HepG2 (cell line): ENCODE data around the gene KIF1C. TPM values are rescaled to one million over a fixed set of nuclear protein-coding genes. Genes with fewer than 3 reads are reported as not detected.

ENCODE experiments used
- ARID5B ChIP-seq: IDR thresholded peaks from 2 replicates; pipeline ENCODE4 v1.4.0; 2020; ENCODE audit warnings: mild to moderate bottlenecking, missing genetic modification reagents
- CERS6 ChIP-seq: sonication (generic); formaldehyde crosslinking; IDR thresholded peaks from 2 replicates; pipeline ENCODE4 v1.5.0; 2020; ENCODE audit warnings: missing genetic modification reagents
- DBP ChIP-seq: sonication (generic); formaldehyde crosslinking; IDR thresholded peaks from 2 replicates; pipeline ENCODE4 v1.4.0; 2020; ENCODE audit warnings: missing genetic modification reagents; ENCODE audit errors: not compliant biosample characterization
- ERF ChIP-seq: IDR thresholded peaks from 2 replicates; pipeline ENCODE4 v1.6.1; 2018; ENCODE audit warnings: missing biosample characterization, missing genetic modification reagents
- MIER3 ChIP-seq: IDR thresholded peaks from 2 replicates; pipeline ENCODE4 v1.6.1; 2016; ENCODE audit warnings: missing compliant biosample characterization, borderline replicate concordance
- MYC ChIP-seq: sonication (generic); formaldehyde crosslinking; IDR thresholded peaks from 2 replicates; pipeline ENCODE4 v1.9.0; 2021; ENCODE audit warnings: missing genetic modification reagents, borderline replicate concordance
- POLR2AphosphoS5 ChIP-seq: IDR thresholded peaks from 2 replicates; pipeline ENCODE4 v1.6.1; 2012; ENCODE audit warnings: low read depth, low read length
- SRSF9 ChIP-seq: fragments of 200-400 bp; formaldehyde crosslinking; IDR thresholded peaks from 2 replicates; pipeline ENCODE4 v1.6.1; 2018; ENCODE audit warnings: borderline replicate concordance, mild to moderate bottlenecking, low read depth, low read length; ENCODE audit not compliant: insufficient read depth, poor library complexity, severe bottlenecking
- ZNF280D ChIP-seq: sonication (generic); formaldehyde crosslinking; IDR thresholded peaks from 2 replicates; pipeline ENCODE4 v1.5.1; 2020; ENCODE audit warnings: mild to moderate bottlenecking, missing genetic modification reagents
- ZNF468 ChIP-seq: sonication (generic); formaldehyde crosslinking; IDR thresholded peaks from 2 replicates; pipeline ENCODE4 v1.8.0; 2022; ENCODE audit warnings: mild to moderate bottlenecking, moderate library complexity, missing genetic modification reagents
- ZNF512 ChIP-seq: sonication (generic); formaldehyde crosslinking; IDR thresholded peaks from 2 replicates; pipeline ENCODE4 v1.4.0; 2020; ENCODE audit warnings: mild to moderate bottlenecking, missing genetic modification reagents
- ZNF530 ChIP-seq: sonication (generic); formaldehyde crosslinking; IDR thresholded peaks from 2 replicates; pipeline ENCODE4 v1.5.0; 2020; ENCODE audit warnings: low read depth, mild to moderate bottlenecking, missing genetic modification reagents
- ZNF589 ChIP-seq: sonication (generic); formaldehyde crosslinking; conservative IDR thresholded peaks from 2 replicates; pipeline ENCODE4 v1.8.0; 2022; ENCODE audit warnings: mild to moderate bottlenecking, moderate library complexity, missing genetic modification reagents
- ZNF737 ChIP-seq: sonication (generic); formaldehyde crosslinking; IDR thresholded peaks from 2 replicates; pipeline ENCODE4 v1.5.0; 2020; ENCODE audit warnings: missing genetic modification reagents, mild to moderate bottlenecking, borderline replicate concordance
- ZNF773 ChIP-seq: sonication (generic); formaldehyde crosslinking; IDR thresholded peaks from 2 replicates; pipeline ENCODE4 v1.4.0; 2020; ENCODE audit warnings: missing genetic modification reagents, borderline replicate concordance
- polyA plus RNA-seq, 8 experiments: library from polyadenylated mRNA; depleted of rRNA in 3 of 8; stranded (reverse) in 7 of 8; unstranded in 1 of 8; fragments of >200 nt; fragmentation: Illumina TruSeq in 4 of 8; extraction: Trizol in 4 of 8; gene quantifications; 2 replicates each; pipeline versions ENCODE4 v1.2.1 to v1.2.3, GENCODE V29; 2011 to 2016; ENCODE audit warnings: low read depth in 4 of 8, missing spikeins in 1 of 8, mixed read lengths in 1 of 8; ENCODE audit not compliant: insufficient read depth in 1 of 8
- total RNA-seq, 5 experiments: library from RNA; depleted of rRNA; stranded (reverse); fragments of >200 nt; fragmentation: Illumina TruSeq; extraction: Trizol; gene quantifications; 2 replicates each; pipeline ENCODE4 v1.2.3, GENCODE V29; 2016; ENCODE audit warnings: low read depth in 1 of 5

The KIF1C gene
- total and polyA plus RNA-seq, 2 of the 13 experiments (the other 11 are each of a cell fraction or from before 2014, with no cell fraction given), result 70.0 to 104 TPM

- TF ChIP-seq ZNF280D (CRISPR knock-in tag), result no peak
- peak; percentile 79 for TF ChIP-seq MYC (CRISPR knock-in tag)
- TF ChIP-seq ZNF530 (CRISPR knock-in tag), result no peak
- TF ChIP-seq CERS6 (CRISPR knock-in tag), result no peak
- TF ChIP-seq DBP (CRISPR knock-in tag), result no peak
- no peak for TF ChIP-seq ZNF773 (CRISPR knock-in tag)
- TF ChIP-seq ARID5B (CRISPR knock-in tag), result peak; percentile 52; the same call in 1 of the 2 replicates
- peak; percentile 80 for TF ChIP-seq POLR2AphosphoS5
- TF ChIP-seq ZNF737 (CRISPR knock-in tag), result no peak
- peak; percentile 46; the same call in 1 of the 2 replicates for TF ChIP-seq ERF
- no peak for TF ChIP-seq SRSF9
- peak; percentile 57; the same call in 1 of the 2 replicates for TF ChIP-seq MIER3
- TF ChIP-seq ZNF589, result peak; percentile 29; the same call in 1 of the 2 replicates
- TF ChIP-seq ZNF468, result no peak
- TF ChIP-seq ZNF512 (CRISPR knock-in tag), result no peak
These were observed 29.9 kb upstream of the KIF1C start, which contains the start of gene SPAG7 (continued) for GRCh38 chr17:4967539-4968485.
